GM19351 (cell line): Measurements from ENCODE around the gene BCKDHB.
A peak's percentile ranks its signal among the peaks of the same experiment; 100 is the strongest.

Experiments used
- ATAC-seq: cut with Tn5 transposase; IDR thresholded peaks from one replicate; pipeline ENCODE4 v1.9.1; 2021; ENCODE audit warnings: mild to moderate bottlenecking, moderate library complexity; ENCODE audit not compliant: unreplicated experiment

Gene BCKDHB

GRCh38 chr6:80321011-80321410 is 214.5 kb downstream of the BCKDHB start:
- no peak for ATAC-seq

- ATAC-seq = no peak
Measured at GRCh38 chr6:80325742-80326141, 219.3 kb downstream of the BCKDHB start.

GRCh38 chr6:80328652-80329051 is 222.2 kb downstream of the BCKDHB start:
- no peak for ATAC-seq

GRCh38 chr6:80329496-80329895 is 223.0 kb downstream of the BCKDHB start:
- ATAC-seq = no peak

GRCh38 chr6:80330961-80331360 is 224.5 kb downstream of the BCKDHB start:
- no peak for ATAC-seq

GRCh38 chr6:80331522-80331921 is 225.1 kb downstream of the BCKDHB start:
- ATAC-seq = no peak

- ATAC-seq = no peak
Measured at GRCh38 chr6:80331974-80332373, 225.5 kb downstream of the BCKDHB start.

GRCh38 chr6:80333342-80333741 is 226.9 kb downstream of the BCKDHB start:
- no peak for ATAC-seq

- ATAC-seq = no peak
Measured at GRCh38 chr6:80335121-80335531, 228.7 kb downstream of the BCKDHB start.

- no peak for ATAC-seq
Measured at GRCh38 chr6:80336911-80337310, 230.4 kb downstream of the BCKDHB start.

GRCh38 chr6:80338201-80338836 is 231.8 kb downstream of the BCKDHB start:
- ATAC-seq = peak; percentile 88

- ATAC-seq = no peak
Measured at GRCh38 chr6:80339421-80339820, 232.9 kb downstream of the BCKDHB start.

- no peak for ATAC-seq
Measured at GRCh38 chr6:80340280-80340679, 233.8 kb downstream of the BCKDHB start.

- no peak for ATAC-seq
Measured at GRCh38 chr6:80340686-80341085, 234.2 kb downstream of the BCKDHB start.

GRCh38 chr6:80341330-80341729 is 234.9 kb downstream of the BCKDHB start:
- ATAC-seq = no peak

GRCh38 chr6:80343511-80343910 is 237.0 kb downstream of the BCKDHB start:
- ATAC-seq = no peak

GRCh38 chr6:80347101-80347500 is 240.6 kb downstream of the BCKDHB start:
- no peak for ATAC-seq

GRCh38 chr6:80348263-80348662 is 241.8 kb downstream of the BCKDHB start:
- ATAC-seq = no peak

GRCh38 chr6:80356000-80356399 is 249.5 kb downstream of the BCKDHB start:
- no peak for ATAC-seq

GRCh38 chr6:80356545-80356944 is 250.1 kb downstream of the BCKDHB start:
- no peak for ATAC-seq

GRCh38 chr6:80357081-80357480 is 250.6 kb downstream of the BCKDHB start:
- no peak for ATAC-seq

GRCh38 chr6:80357674-80358073 is 251.2 kb downstream of the BCKDHB start:
- no peak for ATAC-seq

GRCh38 chr6:80363501-80364122 is 257.1 kb downstream of the BCKDHB start:
- ATAC-seq = no peak
